Activated T-helper 9 cell treated with anti-CD3 and anti-CD28 coated beads, Interleukin-2, amount 50 U/mL, for 16 hours (primary cell): ENCODE measurements around the gene R3HDML.
"Not testable (repeated sequence)": the region's sequence is repeated elsewhere in the genome, so short reads cannot be mapped to it uniquely, and the experiment has no call there.

Experiments used
- DNase-seq: peaks from one replicate; pipeline ENCODE4 v3.0.0-alpha.2; 2020; ENCODE audit warnings: low read depth

Gene R3HDML

GRCh38 chr20:44328428-44328827, 8.4 kb upstream of the R3HDML start:
- DNase-seq, result no peak

DNA sequence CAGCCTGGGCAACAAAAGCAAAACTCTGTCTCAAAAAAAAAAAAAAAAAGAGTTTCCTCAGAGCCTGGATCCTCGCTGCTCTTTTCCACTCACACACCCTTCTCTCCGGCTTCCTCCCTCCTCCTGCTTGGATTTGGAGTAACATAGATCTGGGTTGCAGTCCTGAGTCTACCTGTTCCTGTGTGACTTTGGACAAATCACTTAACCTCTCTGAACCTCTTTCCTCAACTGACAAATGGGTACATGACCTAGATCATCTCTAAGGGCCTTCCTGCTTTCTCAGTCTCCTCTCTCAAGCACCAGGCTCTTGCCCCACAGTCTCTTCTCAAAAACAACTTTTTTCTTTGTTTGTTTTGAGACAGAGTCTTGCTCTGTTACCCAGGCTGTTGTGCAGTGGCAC, 5.6 kb upstream of the R3HDML start:
- DNase-seq, result no peak

DNA sequence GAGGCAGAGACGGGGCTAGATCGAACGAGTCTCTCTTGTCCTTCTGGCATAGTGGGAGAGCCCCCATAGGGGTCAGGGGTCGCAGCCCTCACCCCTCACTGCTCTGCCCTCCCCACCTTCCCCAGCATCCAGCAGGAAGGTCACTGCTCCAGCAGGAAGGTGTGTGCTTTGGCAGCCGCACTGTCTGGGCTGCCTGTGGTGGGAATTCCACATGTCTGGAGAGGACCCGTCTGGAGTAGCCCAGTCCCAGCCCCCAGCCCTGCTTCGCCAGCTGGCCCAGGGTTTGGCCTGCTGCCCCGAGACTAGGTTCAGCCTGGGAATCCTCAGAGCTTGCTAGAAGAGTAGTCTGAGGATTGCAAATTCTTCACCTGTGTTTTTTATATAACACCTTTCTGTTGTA, 2.5 kb upstream of the R3HDML start:
- no peak for DNase-seq

- no peak for DNase-seq
Measured at GRCh38 chr20:44334709-44335108, 2.1 kb upstream of the R3HDML start.

- no peak for DNase-seq
Measured at GRCh38 chr20:44335675-44336074, 1.2 kb upstream of the R3HDML start.

DNA sequence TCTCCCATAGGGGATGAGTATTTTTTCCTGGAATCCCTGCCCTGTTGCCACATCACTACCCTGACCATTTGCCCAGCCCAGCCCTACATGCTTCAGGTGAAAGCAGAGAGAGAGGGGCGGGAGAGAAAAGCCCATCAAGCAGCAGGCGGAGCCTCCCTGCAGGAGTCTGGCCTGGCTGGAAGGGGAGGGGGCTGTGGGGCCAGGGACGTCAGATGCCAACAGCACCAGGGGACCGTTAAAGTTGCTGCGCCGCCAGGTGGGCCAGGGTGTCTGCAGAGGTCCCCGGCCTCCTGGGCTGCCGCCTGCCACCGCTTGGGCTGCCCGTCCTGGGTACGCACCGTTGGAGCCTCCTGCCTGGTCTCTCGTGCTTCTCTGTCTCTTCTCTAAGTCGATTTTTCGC, 757 bp upstream of the R3HDML start:
- no peak for DNase-seq

DNA sequence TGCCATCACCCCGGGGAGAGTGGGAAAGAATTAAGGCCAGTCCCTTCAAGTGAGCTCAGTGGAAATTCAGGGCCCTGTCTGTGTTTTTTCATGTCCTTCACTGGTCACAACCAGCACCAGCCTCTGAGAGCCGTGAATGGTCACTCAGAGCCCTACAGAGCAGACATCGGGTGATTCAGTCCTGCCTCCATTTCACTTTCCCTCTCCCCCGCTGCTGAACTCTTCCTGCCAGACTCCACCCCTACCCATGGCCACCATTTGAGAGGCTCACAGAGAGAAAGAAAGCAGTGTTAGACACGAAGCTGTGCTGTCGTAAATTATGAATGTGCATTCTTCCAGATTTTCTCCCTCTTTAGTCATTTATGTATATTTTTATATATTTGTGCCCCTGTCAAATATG, 5.4 kb downstream of the R3HDML start:
- DNase-seq, result no peak

DNA sequence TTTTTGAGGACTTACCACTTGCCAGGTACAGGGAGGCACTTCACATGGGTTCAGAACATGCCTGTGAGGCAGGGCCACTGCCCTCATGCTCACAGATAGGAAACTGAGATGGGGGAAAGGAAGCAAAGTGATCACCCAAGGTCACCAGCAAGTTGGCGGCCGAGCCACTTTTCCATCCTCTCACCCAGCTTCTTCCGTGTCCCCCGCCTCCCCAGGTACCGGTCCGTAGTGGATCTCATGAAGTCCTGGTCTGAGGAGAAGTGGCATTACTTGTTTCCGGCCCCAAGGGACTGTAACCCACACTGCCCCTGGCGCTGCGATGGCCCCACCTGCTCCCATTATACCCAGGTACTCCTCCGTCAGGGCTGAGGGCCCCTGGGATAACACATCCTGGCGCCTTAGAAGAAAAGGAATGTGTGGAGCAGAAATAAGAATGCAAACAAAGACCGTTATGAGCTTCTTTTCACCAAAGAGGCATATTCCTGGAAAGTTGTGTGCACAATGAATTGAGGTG, 6.4 kb downstream of the R3HDML start:
- DNase-seq, result no peak

DNA sequence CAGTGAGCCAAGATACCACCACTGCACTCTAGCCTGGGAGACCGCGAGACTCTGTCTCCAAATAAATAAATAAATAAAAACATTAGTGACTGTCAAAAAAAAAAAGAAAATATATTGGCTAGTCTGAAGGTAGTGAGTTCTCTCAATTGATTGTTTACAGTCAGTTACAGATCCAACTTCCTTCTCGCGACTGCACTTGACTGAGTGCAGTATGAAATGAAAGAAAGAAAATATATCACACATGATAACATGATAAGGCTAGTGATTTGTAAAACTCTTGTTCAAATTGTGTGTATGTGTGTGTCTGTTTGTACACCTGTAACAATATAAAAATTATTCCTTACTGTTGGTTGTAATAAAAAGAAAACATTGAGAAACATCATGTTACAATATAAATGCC, 7.9 kb downstream of the R3HDML start:
- DNase-seq, result no peak

- DNase-seq, result no peak
Measured at GRCh38 chr20:44345147-44345546, 8.3 kb downstream of the R3HDML start.

GRCh38 chr20:44345941-44346340, 9.1 kb downstream of the R3HDML start:
- not testable (repeated sequence) for DNase-seq

DNA sequence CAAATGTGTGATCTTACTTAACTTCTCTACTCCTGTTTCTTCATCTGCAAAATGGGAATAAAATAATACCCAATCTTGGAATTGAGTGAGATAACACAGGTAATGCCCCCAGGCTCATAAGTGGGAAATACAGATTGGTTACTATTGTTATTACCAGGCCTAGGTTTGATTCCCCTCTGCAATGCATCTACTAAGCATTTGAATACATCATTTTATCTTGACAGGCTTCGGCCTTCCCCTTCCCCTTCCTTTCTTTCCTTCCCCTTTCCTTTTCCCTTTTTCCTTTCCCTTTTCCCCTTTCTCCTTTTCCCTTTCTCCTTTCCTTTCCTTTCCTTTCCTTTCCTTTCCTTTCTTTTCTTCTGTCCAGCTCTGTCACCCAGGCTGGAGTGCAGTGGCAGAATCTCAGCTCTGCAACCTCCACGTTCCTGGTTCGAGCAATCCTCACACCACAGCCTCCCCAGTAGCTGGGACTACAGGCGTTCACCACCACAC, 11.4 kb downstream of the R3HDML start:
- no peak for DNase-seq

- DNase-seq, result no peak
Measured at GRCh38 chr20:44349349-44349748, 12.5 kb downstream of the R3HDML start.

- DNase-seq, result no peak
Measured at GRCh38 chr20:44350567-44350966, 13.7 kb downstream of the R3HDML start.

- DNase-seq, result no peak
Measured at GRCh38 chr20:44354979-44355497, 18.2 kb downstream of the R3HDML start.

- no peak for DNase-seq
Measured at GRCh38 chr20:44355498-44356352, 18.9 kb downstream of the R3HDML start, which contains the start of gene HNF4A. HNF4A (plus strand) TSS chr20:44355699; CDS start chr20:44355805, 106 bp downstream.

DNA sequence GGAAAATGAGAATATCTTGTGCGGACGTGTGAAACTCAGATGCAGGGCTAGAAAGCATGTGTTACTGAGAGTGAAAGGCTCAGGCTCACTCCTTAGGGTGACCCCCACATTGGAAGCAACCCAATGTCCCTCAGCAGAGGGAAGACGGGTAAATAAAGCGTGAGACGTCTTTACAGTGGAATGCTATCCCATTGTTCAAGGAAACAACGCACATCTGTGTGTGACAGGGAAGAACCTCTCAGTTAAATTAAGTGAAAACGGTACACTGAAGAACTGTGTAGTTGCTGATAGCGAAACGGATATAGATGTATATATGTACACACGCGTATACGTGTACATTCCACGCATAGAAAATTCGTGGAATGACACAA, 19.5 kb downstream of the R3HDML start:
- no peak for DNase-seq

GRCh38 chr20:44357020-44357419, 20.2 kb downstream of the R3HDML start:
- no peak for DNase-seq

GRCh38 chr20:44357555-44358125, 20.8 kb downstream of the R3HDML start:
- no peak for DNase-seq

GRCh38 chr20:44358776-44359175, 21.9 kb downstream of the R3HDML start:
- no peak for DNase-seq

GRCh38 chr20:44360221-44360620, 23.4 kb downstream of the R3HDML start:
- DNase-seq, result no peak

DNA sequence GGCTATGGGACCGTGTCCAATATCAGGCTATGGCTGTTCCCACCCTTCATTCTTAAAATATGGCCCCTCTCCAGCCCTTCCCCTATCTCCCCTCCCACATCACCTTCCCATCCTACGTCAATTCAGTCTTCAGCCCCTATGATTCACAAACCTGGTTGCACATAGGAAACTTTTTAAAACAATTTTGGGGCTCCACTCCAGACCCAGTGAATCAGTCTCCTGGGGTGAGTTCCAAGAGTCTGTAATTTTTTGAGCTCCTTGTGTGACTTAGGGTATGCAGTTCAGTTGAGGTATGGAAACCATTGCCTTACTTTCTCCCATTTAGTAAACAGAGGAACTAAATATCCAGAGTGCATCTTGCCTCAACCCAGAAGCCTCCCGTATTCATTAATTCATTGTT, 24.2 kb downstream of the R3HDML start:
- DNase-seq, result no peak

- no peak for DNase-seq
Measured at GRCh38 chr20:44362466-44362940, 25.7 kb downstream of the R3HDML start.
